ENCODE data around the gene BABAM2.

DNA sequence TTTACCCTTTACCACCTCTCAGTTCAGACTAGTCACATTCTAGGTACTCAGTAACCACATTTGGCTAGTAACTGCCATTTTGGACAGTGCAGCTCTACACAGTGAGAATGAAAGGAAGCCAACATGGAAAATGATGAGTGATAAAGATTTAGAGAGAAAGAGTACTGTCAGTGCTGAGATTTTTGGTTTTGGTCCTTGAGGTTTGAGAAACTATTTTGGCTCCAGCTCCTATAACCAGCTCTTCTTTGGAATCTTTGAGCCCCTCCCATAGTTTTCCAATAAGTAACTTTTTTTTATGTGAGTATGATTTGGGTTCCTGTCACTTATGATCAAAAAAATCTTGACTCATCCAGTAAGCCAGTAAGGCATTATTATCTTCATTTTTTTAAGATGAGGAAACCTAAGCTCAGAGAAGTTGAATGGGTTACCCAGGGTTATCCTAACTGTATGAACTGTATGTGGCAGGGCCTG is 173.0 kb downstream of the BABAM2 start:
- TF ChIP-seq, protein P1, sequence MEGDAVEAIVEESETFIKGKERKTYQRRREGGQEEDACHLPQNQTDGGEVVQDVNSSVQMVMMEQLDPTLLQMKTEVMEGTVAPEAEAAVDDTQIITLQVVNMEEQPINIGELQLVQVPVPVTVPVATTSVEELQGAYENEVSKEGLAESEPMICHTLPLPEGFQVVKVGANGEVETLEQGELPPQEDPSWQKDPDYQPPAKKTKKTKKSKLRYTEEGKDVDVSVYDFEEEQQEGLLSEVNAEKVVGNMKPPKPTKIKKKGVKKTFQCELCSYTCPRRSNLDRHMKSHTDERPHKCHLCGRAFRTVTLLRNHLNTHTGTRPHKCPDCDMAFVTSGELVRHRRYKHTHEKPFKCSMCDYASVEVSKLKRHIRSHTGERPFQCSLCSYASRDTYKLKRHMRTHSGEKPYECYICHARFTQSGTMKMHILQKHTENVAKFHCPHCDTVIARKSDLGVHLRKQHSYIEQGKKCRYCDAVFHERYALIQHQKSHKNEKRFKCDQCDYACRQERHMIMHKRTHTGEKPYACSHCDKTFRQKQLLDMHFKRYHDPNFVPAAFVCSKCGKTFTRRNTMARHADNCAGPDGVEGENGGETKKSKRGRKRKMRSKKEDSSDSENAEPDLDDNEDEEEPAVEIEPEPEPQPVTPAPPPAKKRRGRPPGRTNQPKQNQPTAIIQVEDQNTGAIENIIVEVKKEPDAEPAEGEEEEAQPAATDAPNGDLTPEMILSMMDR (IDR thresholded peaks at IDR 0.05) = no peak
- TF ChIP-seq POLR2A (IDR thresholded peaks at IDR 0.05) = no peak

All from right lobe of liver (tissue), 4 donors.